NT2/D1 (cell line): ENCODE data around the gene PEX19.

Experiments
- DNase-seq: peaks from one replicate; pipeline ENCODE4 v3.0.0-alpha.2; 2011; ENCODE audit warnings: low read depth, low spot score
- H3K27me3 ChIP-seq: 2 replicates; pipeline ENCODE4 v1.6.0; 2011; ENCODE audit warnings: mild to moderate bottlenecking; ENCODE audit not compliant: insufficient read length, insufficient read depth
- H3K36me3 ChIP-seq: 2 replicates; pipeline ENCODE4 v1.6.1; 2011; ENCODE audit warnings: mild to moderate bottlenecking, low read length, mixed read lengths; ENCODE audit not compliant: insufficient read depth, insufficient read length
- H3K4me1 ChIP-seq: 2 replicates; pipeline ENCODE4 v1.5.1; 2011; ENCODE audit not compliant: insufficient read depth, insufficient read length
- H3K4me3 ChIP-seq: 2 replicates; pipeline ENCODE4 v1.5.1; 2011; ENCODE audit warnings: low read depth; ENCODE audit not compliant: insufficient read length
- H3K9ac ChIP-seq: 2 replicates; pipeline ENCODE4 v1.6.0; 2011; ENCODE audit warnings: low read depth; ENCODE audit not compliant: insufficient read length
- H3K9me3 ChIP-seq: 2 replicates; pipeline ENCODE4 v1.5.1; 2011; ENCODE audit warnings: mild to moderate bottlenecking, low read length; ENCODE audit not compliant: insufficient read depth
- SUZ12 ChIP-seq: IDR thresholded peaks from 2 replicates; pipeline ENCODE4 v1.6.1; 2011; ENCODE audit not compliant: insufficient read length, insufficient read depth; ENCODE audit errors: extremely low read depth
- YY1 ChIP-seq: IDR thresholded peaks from 2 replicates; pipeline ENCODE4 v1.6.1; 2011; ENCODE audit not compliant: insufficient read length, insufficient read depth
- ZNF274 ChIP-seq: IDR thresholded peaks from 2 replicates; pipeline ENCODE4 v1.6.1; 2011; ENCODE audit warnings: mild to moderate bottlenecking, low read depth, low read length

PEX19 gene

GRCh38 chr1:160271025-160271424, 13.9 kb downstream of the PEX19 start:
- Histone ChIP-seq H3K9ac (no peak overlapping the region), H3K4me3 (no peak overlapping the region), H3K9me3 (no peaks in the 10 kb centered on the region), H3K4me1 (no peaks in the 10 kb centered on the region), H3K27me3 (no peaks in the 10 kb centered on the region), H3K36me3 (peaks cover 5% of the 10 kb centered on the region)
- DNase-seq, result no peak
- TF ChIP-seq YY1, result no peak
- no peak for TF ChIP-seq SUZ12
- TF ChIP-seq ZNF274, result no peak

- Histone ChIP-seq H3K4me3 (no peak overlapping the region), H3K27me3 (no peaks in the 10 kb centered on the region), H3K4me1 (no peaks in the 10 kb centered on the region), H3K9me3 (no peaks in the 10 kb centered on the region), H3K9ac (no peak overlapping the region), H3K36me3 (no peaks in the 10 kb centered on the region)
- TF ChIP-seq ZNF274 (no peak), SUZ12 (no peak), YY1 (no peak)
- DNase-seq, result no peak
Observed at GRCh38 chr1:160267284-160267991, 17.5 kb downstream of the PEX19 start.

- Histone ChIP-seq H3K4me1 (no peaks in the 10 kb centered on the region), H3K27me3 (no peaks in the 10 kb centered on the region), H3K36me3 (no peaks in the 10 kb centered on the region), H3K9me3 (no peaks in the 10 kb centered on the region), H3K9ac (no peak overlapping the region), H3K4me3 (no peak overlapping the region)
- no peak for DNase-seq
- TF ChIP-seq YY1 (no peak), SUZ12 (no peak), ZNF274 (no peak)
Observed at GRCh38 chr1:160264795-160265307, 20.1 kb downstream of the PEX19 start.

- H3K9ac ChIP-seq, result peak within 1 kb of the TSS; percentile 98
- H3K9me3 ChIP-seq, result no peaks in the 10 kb centered on the region
- no peaks in the 10 kb centered on the region for H3K27me3 ChIP-seq
- H3K36me3 ChIP-seq, result peaks cover 20% of the 10 kb centered on the region
- TF ChIP-seq YY1 (peak; percentile 88), ZNF274 (no peak)
- peak; percentile 99 for DNase-seq
- peak within 1 kb of the TSS; percentile 93 for H3K4me3 ChIP-seq
- H3K4me1 ChIP-seq, result peaks cover 4% of the 10 kb centered on the region
Observed at GRCh38 chr1:160261893-160262794, 22.8 kb downstream of the PEX19 start, which contains the start of gene DCAF8. Gene DCAF8, minus strand, starts transcription at chr1:160262549. Its CDS starts 18,541 bp downstream, at chr1:160244008.

- Histone ChIP-seq H3K27me3 (no peaks in the 10 kb centered on the region), H3K4me1 (peaks cover 4% of the 10 kb centered on the region), H3K9me3 (no peaks in the 10 kb centered on the region), H3K9ac (peak overlapping the region; percentile 98), H3K4me3 (peak overlapping the region; percentile 93), H3K36me3 (peaks cover 23% of the 10 kb centered on the region)
- TF ChIP-seq YY1 (no peak), ZNF274 (no peak), SUZ12 (no peak)
- no peak for DNase-seq
Observed at GRCh38 chr1:160261556-160261892, 23.4 kb downstream of the PEX19 start.

GRCh38 chr1:160260406-160261382, 24.2 kb downstream of the PEX19 start:
- Histone ChIP-seq H3K4me3 (peak overlapping the region; percentile 93), H3K9ac (peak overlapping the region; percentile 98), H3K4me1 (peaks cover 4% of the 10 kb centered on the region), H3K36me3 (peaks cover 24% of the 10 kb centered on the region), H3K9me3 (no peaks in the 10 kb centered on the region), H3K27me3 (no peaks in the 10 kb centered on the region)
- TF ChIP-seq YY1 (no peak), SUZ12 (no peak), ZNF274 (no peak)
- DNase-seq, result no peak
